HG02588 (cell line): Measurements from ENCODE around the gene EEIG1.

Experiments
- ATAC-seq: cut with Tn5 transposase; IDR thresholded peaks from one replicate; pipeline ENCODE4 v1.9.1; 2021; ENCODE audit warnings: mild to moderate bottlenecking, moderate library complexity; ENCODE audit not compliant: unreplicated experiment

EEIG1 gene

GRCh38 chr9:127942216-127943010, 38.4 kb downstream of the EEIG1 start:
- ATAC-seq = no peak

GRCh38 chr9:127941961-127942215, 38.9 kb downstream of the EEIG1 start:
- no peak for ATAC-seq

GRCh38 chr9:127941062-127941960, 39.5 kb downstream of the EEIG1 start:
- no peak for ATAC-seq

- ATAC-seq = no peak
Measured at GRCh38 chr9:127940593-127940992, 40.2 kb downstream of the EEIG1 start.

GRCh38 chr9:127938298-127938690, 42.5 kb downstream of the EEIG1 start:
- ATAC-seq = no peak

GRCh38 chr9:127937388-127938297, 43.1 kb downstream of the EEIG1 start, which contains the start of gene DPM2:
TSS of gene DPM2 (minus strand) at chr9:127937854. CDS start at chr9:127937820, 34 bp downstream.
- ATAC-seq = peak; percentile 85

GRCh38 chr9:127937056-127937387, 43.8 kb downstream of the EEIG1 start:
- ATAC-seq = no peak

- ATAC-seq = no peak
Measured at GRCh38 chr9:127936347-127936852, 44.4 kb downstream of the EEIG1 start.

- no peak for ATAC-seq
Measured at GRCh38 chr9:127935765-127936221, 45.0 kb downstream of the EEIG1 start.

GRCh38 chr9:127934986-127935385, 45.8 kb downstream of the EEIG1 start:
- ATAC-seq = no peak

- ATAC-seq = no peak
Measured at GRCh38 chr9:127934248-127934647, 46.5 kb downstream of the EEIG1 start.

- peak; percentile 29 for ATAC-seq
Measured at GRCh38 chr9:127931092-127931881, 49.5 kb downstream of the EEIG1 start.
